GM21526 (cell line): ENCODE results near the gene GCNT2.
"Not testable (repeated sequence)": the region's sequence is repeated elsewhere in the genome, so short reads cannot be mapped to it uniquely, and the experiment has no call there.

Source experiments
- ATAC-seq: cut with Tn5 transposase; IDR thresholded peaks from one replicate; pipeline ENCODE4 v1.9.1; 2021; ENCODE audit warnings: moderate library complexity; ENCODE audit not compliant: unreplicated experiment, low FRiP score

GCNT2 gene

GRCh38 chr6:10644225-10644624 lies 123.1 kb downstream of the GCNT2 start:
- no peak for ATAC-seq

- ATAC-seq, result no peak
Observed at GRCh38 chr6:10655508-10656055, 134.4 kb downstream of the GCNT2 start.

GRCh38 chr6:10658910-10659698 lies 138.0 kb downstream of the GCNT2 start:
- ATAC-seq, result no peak

- ATAC-seq, result no peak
Observed at GRCh38 chr6:10659699-10660348, 138.7 kb downstream of the GCNT2 start.

GRCh38 chr6:10660431-10661191 lies 139.5 kb downstream of the GCNT2 start:
- ATAC-seq, result not testable (repeated sequence)

- ATAC-seq, result no peak
Observed at GRCh38 chr6:10662207-10662606, 141.1 kb downstream of the GCNT2 start.

GRCh38 chr6:10662742-10663141 lies 141.6 kb downstream of the GCNT2 start:
- ATAC-seq, result no peak

- ATAC-seq, result not testable (repeated sequence)
Observed at GRCh38 chr6:10665595-10665994, 144.4 kb downstream of the GCNT2 start.

GRCh38 chr6:10668126-10668917 lies 147.2 kb downstream of the GCNT2 start:
- no peak for ATAC-seq

- no peak for ATAC-seq
Observed at GRCh38 chr6:10676403-10676802, 155.3 kb downstream of the GCNT2 start.

- no peak for ATAC-seq
Observed at GRCh38 chr6:10678456-10678855, 157.3 kb downstream of the GCNT2 start.
